Measurements from ENCODE around the gene SMG5. TPM values are rescaled to one million over a fixed set of nuclear protein-coding genes. Genes with fewer than 3 reads are reported as not detected.

Gene SMG5
- total and polyA plus RNA-seq, 2 donors (not counting 1 experiment from before 2014, with no cell fraction given): 18.6 to 65.9 TPM

GRCh38 chr1:156230473-156230837 lies 52.2 kb downstream of the SMG5 start:
- Histone ChIP-seq H3K4me3 (replicated peaks in 1 of 4; ENCODE audit: control extremely low read depth in 1 of 4, insufficient read depth in 1 of 4, low read depth in 3 of 4, low read length in 4 of 4) (no peak overlapping the region), H2AFZ (ENCODE audit: low read length) (no peak overlapping the region), H3K27ac (ENCODE audit: insufficient read depth, low read length) (no peak overlapping the region), H3K36me3 (ENCODE audit: control insufficient read depth, insufficient read depth, low read length) (no peaks in the 10 kb centered on the region), H3K9ac (ENCODE audit: insufficient read depth, low read length) (no peak overlapping the region), H4K20me1 (ENCODE audit: control insufficient read depth, extremely low read depth, insufficient read depth, low read length) (no peaks in the 10 kb centered on the region), H3K27me3 (ENCODE audit: control insufficient read depth, insufficient read depth, low read length) (no peaks in the 10 kb centered on the region), H3K4me1 (ENCODE audit: control insufficient read depth, extremely low read depth, insufficient read depth, low read length) (peaks cover 14% of the 10 kb centered on the region), H3K9me3 (ENCODE audit: control insufficient read depth, insufficient read depth, low read depth, low read length) (no peaks in the 10 kb centered on the region), H3K79me2 (ENCODE audit: control insufficient read depth, insufficient read depth, low read length) (no peaks in the 10 kb centered on the region), H3K4me2 (ENCODE audit: extremely low read depth, insufficient read depth, low read length) (no peak overlapping the region)
- DNase-seq (ENCODE audit: low read depth in 2 of 2): no peak
- TF ChIP-seq CTCF (conservative IDR thresholded peaks at IDR 0.05 in 1 of 2, IDR thresholded peaks at IDR 0.05 in 1 of 2; ENCODE audit: low read depth in 1 of 2, low read length in 2 of 2) (no peak), EZH2 (IDR thresholded peaks at IDR 0.05; ENCODE audit: low read length, missing control alignments) (no peak)

- H2AFZ ChIP-seq (ENCODE audit: low read length): no peak overlapping the region
Measured at GRCh38 chr1:156229809-156230472, 52.7 kb downstream of the SMG5 start.

GRCh38 chr1:156228501-156228900 lies 54.1 kb downstream of the SMG5 start:
- no peak overlapping the region for H3K4me3 ChIP-seq (replicated peaks in 1 of 4; ENCODE audit: control extremely low read depth in 1 of 4, insufficient read depth in 1 of 4, low read depth in 3 of 4, low read length in 4 of 4)
- no peaks in the 10 kb centered on the region for H3K9me3 ChIP-seq (ENCODE audit: control insufficient read depth, insufficient read depth, low read depth, low read length)
- no peaks in the 10 kb centered on the region for H4K20me1 ChIP-seq (ENCODE audit: control insufficient read depth, extremely low read depth, insufficient read depth, low read length)
- no peak overlapping the region for H3K9ac ChIP-seq (ENCODE audit: insufficient read depth, low read length)
- H2AFZ ChIP-seq (ENCODE audit: low read length): no peak overlapping the region
- no peaks in the 10 kb centered on the region for H3K79me2 ChIP-seq (ENCODE audit: control insufficient read depth, insufficient read depth, low read length)
- no peak for TF ChIP-seq CTCF (conservative IDR thresholded peaks at IDR 0.05 in 1 of 2, IDR thresholded peaks at IDR 0.05 in 1 of 2; ENCODE audit: low read depth in 1 of 2, low read length in 2 of 2)
- TF ChIP-seq EZH2 (IDR thresholded peaks at IDR 0.05; ENCODE audit: low read length, missing control alignments): no peak
- no peak overlapping the region for H3K4me2 ChIP-seq (ENCODE audit: extremely low read depth, insufficient read depth, low read length)
- H3K36me3 ChIP-seq (ENCODE audit: control insufficient read depth, insufficient read depth, low read length): peaks cover 2% of the 10 kb centered on the region
- peaks cover 9% of the 10 kb centered on the region for H3K4me1 ChIP-seq (ENCODE audit: control insufficient read depth, extremely low read depth, insufficient read depth, low read length)
- H3K27ac ChIP-seq (ENCODE audit: insufficient read depth, low read length): no peak overlapping the region
- no peaks in the 10 kb centered on the region for H3K27me3 ChIP-seq (ENCODE audit: control insufficient read depth, insufficient read depth, low read length)
- no peak for DNase-seq (ENCODE audit: low read depth in 2 of 2)

More at GRCh38 chr1:156229809-156230472, 52.7 kb downstream of the SMG5 start:
- TF ChIP-seq CTCF (conservative IDR thresholded peaks at IDR 0.05 in 1 of 2, IDR thresholded peaks at IDR 0.05 in 1 of 2; ENCODE audit: low read depth in 1 of 2, low read length in 2 of 2) (no peak), EZH2 (IDR thresholded peaks at IDR 0.05; ENCODE audit: low read length, missing control alignments) (no peak)
- no peaks in the 10 kb centered on the region for H3K79me2 ChIP-seq (ENCODE audit: control insufficient read depth, insufficient read depth, low read length)
- H3K9ac ChIP-seq (ENCODE audit: insufficient read depth, low read length): no peak overlapping the region
- H3K27ac ChIP-seq (ENCODE audit: insufficient read depth, low read length): no peak overlapping the region
- H3K4me1 ChIP-seq (ENCODE audit: control insufficient read depth, extremely low read depth, insufficient read depth, low read length): peaks cover 14% of the 10 kb centered on the region
- H3K36me3 ChIP-seq (ENCODE audit: control insufficient read depth, insufficient read depth, low read length): no peaks in the 10 kb centered on the region
- no peaks in the 10 kb centered on the region for H3K9me3 ChIP-seq (ENCODE audit: control insufficient read depth, insufficient read depth, low read depth, low read length)
- no peaks in the 10 kb centered on the region for H3K27me3 ChIP-seq (ENCODE audit: control insufficient read depth, insufficient read depth, low read length)
- H3K4me3 ChIP-seq (replicated peaks in 1 of 4; ENCODE audit: control extremely low read depth in 1 of 4, insufficient read depth in 1 of 4, low read depth in 3 of 4, low read length in 4 of 4): no peak overlapping the region
- DNase-seq (ENCODE audit: low read depth in 2 of 2): no peak
- H3K4me2 ChIP-seq (ENCODE audit: extremely low read depth, insufficient read depth, low read length): no peak overlapping the region
- H4K20me1 ChIP-seq (ENCODE audit: control insufficient read depth, extremely low read depth, insufficient read depth, low read length): no peaks in the 10 kb centered on the region
